Activated gamma-delta T cell treated with Interleukin-2 at 50 U/mL for 16 hours (primary cell): ENCODE results near the gene ZNF814.
"Not testable (repeated sequence)": the region's sequence is repeated elsewhere in the genome, so short reads cannot be mapped to it uniquely, and the experiment has no call there.

Source experiments
- DNase-seq: peaks from one replicate; pipeline ENCODE4 v3.0.0-alpha.2; 2020

The ZNF814 gene

GRCh38 chr19:57815247-57816075 lies 73.4 kb downstream of the ZNF814 start:
- no peak for DNase-seq

DNA sequence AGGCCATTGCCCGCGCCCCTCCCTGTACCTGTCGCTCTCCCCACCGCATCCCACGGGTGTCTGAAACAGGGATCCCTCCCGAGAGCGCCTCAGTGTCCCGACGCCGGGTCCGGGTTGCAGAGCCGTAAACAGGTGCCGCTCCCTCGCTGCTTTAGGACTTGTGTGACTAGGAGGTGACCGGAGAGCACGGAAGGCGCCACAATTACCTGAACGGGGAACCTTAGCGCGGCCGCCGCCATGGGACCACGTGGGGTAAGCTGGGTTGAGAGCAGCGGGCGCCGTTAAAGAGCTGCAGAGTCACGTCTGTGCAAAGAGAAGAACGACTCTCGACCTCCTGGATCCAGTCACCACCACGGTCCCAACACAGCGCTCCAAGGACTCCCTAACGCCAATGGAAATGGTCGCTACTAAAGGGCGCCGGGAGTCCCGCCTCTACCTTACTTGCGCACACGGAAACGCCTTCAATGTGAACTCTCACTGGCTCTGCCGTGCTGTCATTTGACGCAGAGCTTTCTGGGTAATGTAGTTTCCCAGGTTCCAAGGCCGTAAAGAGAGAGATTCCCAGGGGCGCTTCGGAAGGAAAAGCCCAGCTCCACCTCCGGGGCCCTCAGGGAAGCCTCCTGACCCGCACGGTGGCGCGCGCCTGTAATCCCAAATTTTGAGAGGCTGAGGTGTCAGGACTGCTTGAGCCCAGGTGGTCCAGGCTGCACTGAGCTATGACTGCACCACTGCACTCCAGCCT lies 74.2 kb downstream of the ZNF814 start, which contains the start of gene ZNF552:
TSS of gene ZNF552 (minus strand) at position 409 of the 742 bp plus-strand sequence. CDS start at position 239, 170 bp downstream.
- peak; percentile 68 for DNase-seq

DNA sequence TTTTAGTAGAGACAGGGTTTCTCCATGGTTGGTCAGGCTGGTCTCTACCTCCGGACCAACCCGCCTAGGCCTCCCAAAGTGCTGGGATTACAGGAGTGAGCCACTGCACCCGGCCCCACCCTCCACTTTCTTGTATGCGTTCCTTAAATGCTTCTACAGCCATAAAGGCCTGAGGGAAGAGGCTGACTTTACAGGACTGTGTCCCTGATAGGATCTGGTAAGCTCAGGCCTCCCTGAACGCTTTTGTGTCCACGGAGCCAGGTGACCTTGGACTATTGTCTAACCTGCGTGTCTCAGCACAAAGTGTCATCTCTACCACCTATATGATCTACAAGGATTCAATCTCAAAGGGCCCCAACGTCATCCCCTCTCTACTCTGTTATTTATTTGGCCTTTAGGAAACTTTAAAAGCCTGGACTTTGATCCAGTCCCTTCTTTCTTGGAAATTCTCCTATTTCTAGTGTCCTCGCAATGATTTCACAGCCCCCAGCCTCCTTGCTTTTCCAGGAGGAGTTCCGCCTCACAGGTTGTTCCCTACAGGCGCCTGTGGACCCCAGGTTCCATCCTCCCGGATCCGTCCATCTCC lies 74.8 kb downstream of the ZNF814 start:
- no peak for DNase-seq

DNA sequence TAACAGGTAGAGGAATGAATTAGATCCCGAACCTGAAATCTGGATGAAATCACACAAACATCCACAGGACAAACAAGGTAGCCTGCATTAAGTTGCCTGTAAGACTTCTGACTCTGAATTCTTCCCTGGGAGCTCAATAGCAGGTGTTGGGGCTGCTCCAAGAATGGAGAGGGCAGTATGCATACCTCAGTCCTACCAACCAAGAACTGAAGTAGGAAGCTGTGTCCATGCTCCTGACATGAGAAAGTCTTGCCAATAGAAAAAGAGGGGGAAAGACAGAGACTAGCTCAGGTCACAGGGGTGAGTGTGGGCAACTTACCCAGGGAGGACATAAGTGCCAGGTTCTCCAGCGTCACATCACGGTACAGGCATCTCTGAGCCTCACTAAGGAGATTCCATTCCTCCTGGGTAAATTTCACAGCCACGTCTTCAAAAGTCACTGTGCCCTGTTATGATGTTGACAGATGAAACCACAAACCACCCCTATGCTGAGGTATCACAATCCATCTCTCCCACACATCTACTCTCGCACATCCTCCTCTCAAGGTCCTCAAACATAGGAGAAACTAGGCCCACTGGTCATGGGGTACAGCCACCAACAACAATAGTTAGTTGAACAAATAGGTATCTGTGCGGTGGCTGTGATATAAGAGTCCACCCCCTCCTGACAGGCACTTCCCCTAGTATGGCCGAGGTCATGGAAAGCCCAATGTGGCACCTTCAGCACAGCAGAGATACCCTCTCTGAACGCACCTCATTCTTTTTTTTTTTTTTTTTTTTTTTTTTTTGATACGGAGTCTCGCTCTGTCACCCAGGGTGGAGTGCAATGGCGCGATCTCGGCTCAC lies 75.6 kb downstream of the ZNF814 start:
- DNase-seq, result not testable (repeated sequence)

- no peak for DNase-seq
Observed at GRCh38 chr19:57812226-57812625, 76.6 kb downstream of the ZNF814 start.

GRCh38 chr19:57810410-57811295 lies 78.2 kb downstream of the ZNF814 start:
- not testable (repeated sequence) for DNase-seq

DNA sequence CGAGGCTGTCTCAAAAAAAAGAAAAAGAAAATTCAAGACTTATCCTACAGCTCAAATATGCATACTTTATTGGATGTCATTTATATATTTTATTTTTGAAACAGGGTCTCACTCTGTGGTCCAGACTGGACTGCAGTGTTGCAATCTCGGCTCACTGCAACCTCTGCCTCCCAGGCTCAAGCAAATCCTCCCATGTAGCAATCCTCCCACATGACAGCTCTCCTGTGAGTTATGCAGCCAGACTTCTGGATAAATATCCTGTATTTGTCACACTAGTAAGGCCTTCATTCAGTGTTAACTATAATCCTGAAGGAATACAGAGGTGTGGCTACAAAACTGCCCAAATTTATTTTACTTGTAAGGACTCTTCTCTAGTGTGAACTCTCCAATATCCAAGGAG lies 81.3 kb downstream of the ZNF814 start:
- DNase-seq, result no peak

GRCh38 chr19:57803594-57804325 lies 85.1 kb downstream of the ZNF814 start:
- DNase-seq, result no peak

- no peak for DNase-seq
Observed at GRCh38 chr19:57803265-57803593, 85.6 kb downstream of the ZNF814 start.

- no peak for DNase-seq
Observed at GRCh38 chr19:57802269-57802668, 86.6 kb downstream of the ZNF814 start.

- DNase-seq, result no peak
Observed at GRCh38 chr19:57800696-57801095, 88.1 kb downstream of the ZNF814 start.
